HL-60 (cell line): Measurements from ENCODE around the gene ZNF609.

ENCODE experiments used
- DNase-seq, 2 experiments: peaks; one replicate each; pipeline ENCODE4 v3.0.0-alpha.2; 2010 to 2020; ENCODE audit warnings: low read depth in 1 of 2, low spot score in 1 of 2
- H3K27ac ChIP-seq: fragments of 250-450 bp; sonication (Bioruptor Pico); replicated peaks from 2 replicates; pipeline ENCODE4 v1.5.1; 2020; ENCODE audit warnings: mild to moderate bottlenecking, moderate library complexity
- H3K27me3 ChIP-seq: fragments of 250-450 bp; sonication (Bioruptor Pico); 2 replicates; pipeline ENCODE4 v1.5.1; 2021; ENCODE audit warnings: mild to moderate bottlenecking, moderate library complexity; ENCODE audit not compliant: insufficient read depth, poor library complexity, severe bottlenecking
- H3K4me3 ChIP-seq: replicated peaks from 2 replicates; pipeline ENCODE4 v1.5.1; 2011; ENCODE audit warnings: mild to moderate bottlenecking, control low read depth, low read length; ENCODE audit not compliant: insufficient read depth
- GABPA ChIP-seq: IDR thresholded peaks from 2 replicates; pipeline ENCODE4 v1.6.1; 2012; ENCODE audit warnings: low read depth
- POLR2AphosphoS5 ChIP-seq: IDR thresholded peaks from 2 replicates; pipeline ENCODE4 v1.6.1; 2012; ENCODE audit warnings: low read depth
- SPI1 ChIP-seq: IDR thresholded peaks from 2 replicates; pipeline ENCODE4 v1.6.1; 2012; ENCODE audit warnings: low read depth, mild to moderate bottlenecking, borderline replicate concordance
- TF ChIP-seq, protein P1 (sequence below): IDR thresholded peaks from one replicate; pipeline ENCODE4 v1.5.1; 2011; ENCODE audit warnings: low read length, control low read depth, inconsistent platforms; ENCODE audit not compliant: insufficient read depth
- TF ChIP-seq, protein P2 (sequence below): IDR thresholded peaks from 2 replicates; pipeline ENCODE4 v1.6.1; 2012; ENCODE audit warnings: low read depth; ENCODE audit not compliant: insufficient replicate concordance

The ZNF609 gene

GRCh38 chr15:64597477-64597822 is 137.1 kb downstream of the ZNF609 start:
- Histone ChIP-seq H3K27ac (no peak overlapping the region), H3K4me3 (no peak overlapping the region), H3K27me3 (no peaks in the 10 kb centered on the region)
- TF ChIP-seq, protein P1, sequence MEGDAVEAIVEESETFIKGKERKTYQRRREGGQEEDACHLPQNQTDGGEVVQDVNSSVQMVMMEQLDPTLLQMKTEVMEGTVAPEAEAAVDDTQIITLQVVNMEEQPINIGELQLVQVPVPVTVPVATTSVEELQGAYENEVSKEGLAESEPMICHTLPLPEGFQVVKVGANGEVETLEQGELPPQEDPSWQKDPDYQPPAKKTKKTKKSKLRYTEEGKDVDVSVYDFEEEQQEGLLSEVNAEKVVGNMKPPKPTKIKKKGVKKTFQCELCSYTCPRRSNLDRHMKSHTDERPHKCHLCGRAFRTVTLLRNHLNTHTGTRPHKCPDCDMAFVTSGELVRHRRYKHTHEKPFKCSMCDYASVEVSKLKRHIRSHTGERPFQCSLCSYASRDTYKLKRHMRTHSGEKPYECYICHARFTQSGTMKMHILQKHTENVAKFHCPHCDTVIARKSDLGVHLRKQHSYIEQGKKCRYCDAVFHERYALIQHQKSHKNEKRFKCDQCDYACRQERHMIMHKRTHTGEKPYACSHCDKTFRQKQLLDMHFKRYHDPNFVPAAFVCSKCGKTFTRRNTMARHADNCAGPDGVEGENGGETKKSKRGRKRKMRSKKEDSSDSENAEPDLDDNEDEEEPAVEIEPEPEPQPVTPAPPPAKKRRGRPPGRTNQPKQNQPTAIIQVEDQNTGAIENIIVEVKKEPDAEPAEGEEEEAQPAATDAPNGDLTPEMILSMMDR: no peak
- no peak for TF ChIP-seq POLR2AphosphoS5
- no peak for TF ChIP-seq GABPA
- TF ChIP-seq, protein P2, sequence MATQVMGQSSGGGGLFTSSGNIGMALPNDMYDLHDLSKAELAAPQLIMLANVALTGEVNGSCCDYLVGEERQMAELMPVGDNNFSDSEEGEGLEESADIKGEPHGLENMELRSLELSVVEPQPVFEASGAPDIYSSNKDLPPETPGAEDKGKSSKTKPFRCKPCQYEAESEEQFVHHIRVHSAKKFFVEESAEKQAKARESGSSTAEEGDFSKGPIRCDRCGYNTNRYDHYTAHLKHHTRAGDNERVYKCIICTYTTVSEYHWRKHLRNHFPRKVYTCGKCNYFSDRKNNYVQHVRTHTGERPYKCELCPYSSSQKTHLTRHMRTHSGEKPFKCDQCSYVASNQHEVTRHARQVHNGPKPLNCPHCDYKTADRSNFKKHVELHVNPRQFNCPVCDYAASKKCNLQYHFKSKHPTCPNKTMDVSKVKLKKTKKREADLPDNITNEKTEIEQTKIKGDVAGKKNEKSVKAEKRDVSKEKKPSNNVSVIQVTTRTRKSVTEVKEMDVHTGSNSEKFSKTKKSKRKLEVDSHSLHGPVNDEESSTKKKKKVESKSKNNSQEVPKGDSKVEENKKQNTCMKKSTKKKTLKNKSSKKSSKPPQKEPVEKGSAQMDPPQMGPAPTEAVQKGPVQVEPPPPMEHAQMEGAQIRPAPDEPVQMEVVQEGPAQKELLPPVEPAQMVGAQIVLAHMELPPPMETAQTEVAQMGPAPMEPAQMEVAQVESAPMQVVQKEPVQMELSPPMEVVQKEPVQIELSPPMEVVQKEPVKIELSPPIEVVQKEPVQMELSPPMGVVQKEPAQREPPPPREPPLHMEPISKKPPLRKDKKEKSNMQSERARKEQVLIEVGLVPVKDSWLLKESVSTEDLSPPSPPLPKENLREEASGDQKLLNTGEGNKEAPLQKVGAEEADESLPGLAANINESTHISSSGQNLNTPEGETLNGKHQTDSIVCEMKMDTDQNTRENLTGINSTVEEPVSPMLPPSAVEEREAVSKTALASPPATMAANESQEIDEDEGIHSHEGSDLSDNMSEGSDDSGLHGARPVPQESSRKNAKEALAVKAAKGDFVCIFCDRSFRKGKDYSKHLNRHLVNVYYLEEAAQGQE: no peak
- TF ChIP-seq SPI1: no peak
- DNase-seq: no peak

- H3K27ac ChIP-seq: no peak overlapping the region
- TF ChIP-seq GABPA (no peak), POLR2AphosphoS5 (no peak)
- H3K4me3 ChIP-seq: no peak overlapping the region
- no peaks in the 10 kb centered on the region for H3K27me3 ChIP-seq
- DNase-seq: no peak
Observed at GRCh38 chr15:64599226-64599625, 138.8 kb downstream of the ZNF609 start.

DNA sequence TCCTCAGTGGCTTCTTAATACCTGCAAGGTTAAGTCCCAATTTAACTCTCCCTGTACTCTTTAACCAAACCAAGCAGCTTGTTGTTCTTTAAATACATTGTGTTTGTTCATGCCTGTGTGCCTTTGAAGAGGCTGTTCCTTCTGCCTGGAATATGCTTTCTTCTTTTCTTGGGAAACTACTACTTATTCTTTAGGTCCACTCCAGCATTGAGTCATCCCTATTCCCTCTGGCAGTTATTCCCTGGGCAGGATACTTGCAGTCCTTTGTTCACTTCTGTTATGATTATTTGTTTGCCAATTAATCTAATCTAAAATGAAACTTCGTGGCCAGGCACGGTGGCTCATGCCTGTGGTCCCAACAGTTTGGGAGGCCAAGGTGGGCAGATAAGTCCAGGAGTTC is 139.3 kb downstream of the ZNF609 start:
- DNase-seq: no peak
- Histone ChIP-seq H3K27ac (no peak overlapping the region), H3K4me3 (no peak overlapping the region), H3K27me3 (no peaks in the 10 kb centered on the region)
- TF ChIP-seq SPI1 (no peak), POLR2AphosphoS5 (no peak), GABPA (no peak)
- TF ChIP-seq, protein P2: no peak
- TF ChIP-seq, protein P1: no peak

DNA sequence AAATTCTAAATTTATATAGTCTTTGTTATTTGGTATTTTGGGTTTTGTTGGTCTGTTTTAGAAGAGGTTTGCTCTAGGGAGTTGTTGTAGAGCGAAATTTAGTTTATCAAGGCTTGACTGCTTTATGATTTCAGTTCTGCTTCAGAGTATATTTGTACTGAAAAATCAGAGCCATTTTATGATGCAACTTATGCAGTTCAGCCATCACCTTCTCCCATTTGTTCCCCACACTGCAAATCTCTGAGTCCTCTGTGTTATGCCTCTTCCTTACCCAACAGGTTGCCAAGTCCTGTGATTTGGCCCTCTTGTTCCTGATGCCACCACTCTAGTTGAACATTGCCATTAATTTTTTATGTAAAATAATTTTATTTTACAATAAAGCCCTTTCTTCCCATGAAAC is 140.4 kb downstream of the ZNF609 start:
- DNase-seq: no peak
- no peak overlapping the region for H3K4me3 ChIP-seq
- no peak for TF ChIP-seq POLR2AphosphoS5
- no peak for TF ChIP-seq GABPA
- TF ChIP-seq, protein P1: no peak
- TF ChIP-seq SPI1: no peak
- TF ChIP-seq, protein P2: no peak
- H3K27ac ChIP-seq: no peak overlapping the region
- H3K27me3 ChIP-seq: no peaks in the 10 kb centered on the region
